PFSK-1 (cell line): Measurements from ENCODE around the gene ABCG1.

Experiments
- FOXP2 ChIP-seq: optimal IDR thresholded peaks from 2 replicates; pipeline ENCODE3; 2011; ENCODE audit warnings: borderline replicate concordance, control low read depth, inconsistent platforms; ENCODE audit not compliant: insufficient read depth; ENCODE audit errors: extremely low read length, extremely low read depth
- POLR2AphosphoS5 ChIP-seq: IDR thresholded peaks from 2 replicates; pipeline ENCODE4 v1.6.1; 2012; ENCODE audit warnings: low read depth, mild to moderate bottlenecking, control low read depth, low read length, moderate library complexity
- SIN3A ChIP-seq: IDR thresholded peaks from 2 replicates; pipeline ENCODE4 v1.6.1; 2012; ENCODE audit warnings: mild to moderate bottlenecking, low read length, moderate library complexity, borderline replicate concordance; ENCODE audit not compliant: insufficient read depth
- TAF1 ChIP-seq: IDR thresholded peaks from 2 replicates; pipeline ENCODE4 v1.6.1; 2012; ENCODE audit warnings: low read length, control low read depth, borderline replicate concordance; ENCODE audit not compliant: insufficient read depth
- TF ChIP-seq, protein P1 (sequence below), 2 experiments: IDR thresholded peaks; 2 replicates each; pipeline versions ENCODE4 v1.6.1 to v1.8.0; 2011 to 2012; ENCODE audit warnings: low read depth in 2 of 2, low read length in 2 of 2, control low read depth in 1 of 2, inconsistent platforms in 1 of 2, mild to moderate bottlenecking in 1 of 2, moderate library complexity in 1 of 2; ENCODE audit not compliant: insufficient read depth in 1 of 2

ABCG1 gene

DNA sequence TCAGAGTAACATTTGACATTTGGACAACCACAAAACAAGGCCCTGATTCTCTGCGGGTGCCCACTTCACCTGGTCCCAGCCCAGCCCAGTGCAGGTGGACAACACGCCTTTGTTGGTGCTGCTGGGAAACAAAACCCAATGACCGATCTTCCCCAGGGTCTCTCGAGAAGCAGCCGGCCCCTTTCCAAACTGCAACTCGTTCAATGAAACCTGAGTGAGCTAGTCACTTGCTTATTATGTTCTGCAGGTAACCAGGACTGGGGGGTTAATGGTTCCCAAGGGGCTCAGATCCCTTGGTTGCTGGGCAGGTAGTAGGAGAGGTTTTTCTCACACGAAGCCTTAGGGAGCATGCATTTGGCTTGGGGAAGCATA lies 42.9 kb downstream of the ABCG1 start:
- TF ChIP-seq FOXP2 (no peak), POLR2AphosphoS5 (no peak), SIN3A (no peak), TAF1 (no peak)
- TF ChIP-seq, protein P1, sequence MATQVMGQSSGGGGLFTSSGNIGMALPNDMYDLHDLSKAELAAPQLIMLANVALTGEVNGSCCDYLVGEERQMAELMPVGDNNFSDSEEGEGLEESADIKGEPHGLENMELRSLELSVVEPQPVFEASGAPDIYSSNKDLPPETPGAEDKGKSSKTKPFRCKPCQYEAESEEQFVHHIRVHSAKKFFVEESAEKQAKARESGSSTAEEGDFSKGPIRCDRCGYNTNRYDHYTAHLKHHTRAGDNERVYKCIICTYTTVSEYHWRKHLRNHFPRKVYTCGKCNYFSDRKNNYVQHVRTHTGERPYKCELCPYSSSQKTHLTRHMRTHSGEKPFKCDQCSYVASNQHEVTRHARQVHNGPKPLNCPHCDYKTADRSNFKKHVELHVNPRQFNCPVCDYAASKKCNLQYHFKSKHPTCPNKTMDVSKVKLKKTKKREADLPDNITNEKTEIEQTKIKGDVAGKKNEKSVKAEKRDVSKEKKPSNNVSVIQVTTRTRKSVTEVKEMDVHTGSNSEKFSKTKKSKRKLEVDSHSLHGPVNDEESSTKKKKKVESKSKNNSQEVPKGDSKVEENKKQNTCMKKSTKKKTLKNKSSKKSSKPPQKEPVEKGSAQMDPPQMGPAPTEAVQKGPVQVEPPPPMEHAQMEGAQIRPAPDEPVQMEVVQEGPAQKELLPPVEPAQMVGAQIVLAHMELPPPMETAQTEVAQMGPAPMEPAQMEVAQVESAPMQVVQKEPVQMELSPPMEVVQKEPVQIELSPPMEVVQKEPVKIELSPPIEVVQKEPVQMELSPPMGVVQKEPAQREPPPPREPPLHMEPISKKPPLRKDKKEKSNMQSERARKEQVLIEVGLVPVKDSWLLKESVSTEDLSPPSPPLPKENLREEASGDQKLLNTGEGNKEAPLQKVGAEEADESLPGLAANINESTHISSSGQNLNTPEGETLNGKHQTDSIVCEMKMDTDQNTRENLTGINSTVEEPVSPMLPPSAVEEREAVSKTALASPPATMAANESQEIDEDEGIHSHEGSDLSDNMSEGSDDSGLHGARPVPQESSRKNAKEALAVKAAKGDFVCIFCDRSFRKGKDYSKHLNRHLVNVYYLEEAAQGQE (IDR thresholded peaks at IDR 0.05; ENCODE audit: insufficient read depth in 1 of 2, low read depth in 2 of 2, low read length in 2 of 2) = no peak

DNA sequence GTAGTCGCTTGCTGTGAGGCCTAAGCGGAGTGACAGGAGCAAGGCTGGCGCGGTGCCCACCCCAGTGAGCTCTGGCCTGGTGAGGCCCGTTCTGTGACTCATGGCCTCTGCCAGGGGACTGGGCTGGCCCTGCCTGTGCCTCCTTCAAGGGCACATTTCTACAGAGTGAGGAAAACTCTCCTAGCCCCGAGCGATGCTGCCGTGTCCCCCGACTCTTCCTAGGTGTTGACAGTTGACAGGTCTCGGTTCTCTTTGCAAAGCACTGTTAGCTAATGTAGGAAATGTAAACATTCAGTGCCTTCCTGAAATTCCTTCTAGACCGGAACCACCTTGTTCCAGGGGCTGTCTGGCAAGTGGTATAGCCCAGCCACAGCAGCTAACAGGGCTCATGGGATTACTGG lies 43.9 kb downstream of the ABCG1 start:
- TF ChIP-seq TAF1 (no peak), SIN3A (no peak), FOXP2 (no peak)

DNA sequence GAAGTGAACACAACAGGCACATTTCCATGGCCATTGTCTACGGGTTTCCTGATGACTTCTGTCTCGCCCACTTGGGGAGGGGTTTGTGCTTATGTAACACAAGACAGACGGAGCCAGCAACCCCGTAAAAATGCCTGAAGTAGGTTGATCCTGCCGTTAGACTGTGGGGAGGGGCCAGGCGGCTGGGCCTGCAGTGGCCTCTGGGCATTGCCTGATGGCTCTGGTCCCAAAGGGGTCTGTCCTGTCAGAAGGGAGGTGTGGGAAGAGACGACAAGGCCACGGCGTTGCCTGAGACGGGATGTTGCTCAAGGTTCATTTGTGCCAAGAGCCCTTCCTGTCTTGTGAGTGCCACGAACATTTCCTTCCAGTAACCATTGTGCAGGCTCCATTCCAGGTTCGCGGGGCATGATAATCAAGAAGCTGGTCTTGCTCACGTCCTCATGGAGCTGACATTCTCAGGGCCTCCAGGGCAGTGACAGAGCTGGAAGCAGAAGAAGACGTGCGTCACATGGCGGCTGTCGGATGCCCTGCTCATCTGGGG lies 44.7 kb downstream of the ABCG1 start:
- TF ChIP-seq TAF1 = no peak
- TF ChIP-seq FOXP2 = no peak
- TF ChIP-seq, protein P1 (IDR thresholded peaks at IDR 0.05; ENCODE audit: insufficient read depth in 1 of 2, low read depth in 2 of 2, low read length in 2 of 2) = no peak
- no peak for TF ChIP-seq POLR2AphosphoS5
- no peak for TF ChIP-seq SIN3A

DNA sequence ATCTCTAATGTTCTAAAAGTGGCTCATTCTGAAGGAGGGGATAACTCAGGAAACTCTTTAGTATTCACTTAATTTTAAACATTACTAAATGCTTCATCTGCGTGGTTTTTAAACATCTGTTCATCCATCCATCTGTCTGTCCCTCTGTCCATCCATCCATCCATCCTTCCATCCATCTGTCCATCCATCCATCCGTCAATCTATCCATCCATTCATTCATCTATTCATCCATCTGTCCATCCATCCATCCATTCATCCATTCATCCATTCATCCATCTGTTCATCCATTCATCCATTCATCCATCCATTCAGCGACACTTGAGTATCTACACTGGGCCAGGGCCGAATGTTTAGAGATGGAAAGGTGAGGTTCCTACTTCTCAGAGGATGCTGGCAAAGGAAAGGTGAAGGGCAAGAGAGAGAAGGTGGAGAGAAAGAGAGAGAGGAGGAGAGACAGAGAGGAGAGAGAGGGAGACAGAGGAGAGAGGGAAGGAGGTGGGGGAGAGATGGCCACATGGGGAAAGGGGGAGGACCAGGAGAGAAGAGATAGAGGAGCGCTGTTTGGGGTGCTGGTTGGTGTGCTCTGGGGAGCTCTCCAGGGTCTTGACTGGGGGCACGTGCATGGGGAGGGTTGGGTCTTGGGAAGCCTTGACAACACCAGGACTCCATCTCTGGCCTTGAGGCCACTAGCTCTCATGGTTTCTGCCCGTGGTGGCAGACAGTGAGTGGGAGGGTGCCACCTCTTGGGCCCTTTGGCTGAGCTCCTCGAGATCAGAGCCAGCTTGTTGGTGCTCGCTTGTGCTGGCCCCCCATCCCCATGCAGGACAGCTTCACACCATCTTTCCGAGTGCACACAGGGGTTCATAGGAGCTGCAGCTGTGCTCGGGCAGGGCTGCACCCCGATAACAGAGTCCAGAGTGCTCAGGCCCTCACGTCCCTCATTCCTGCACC lies 45.6 kb downstream of the ABCG1 start:
- TF ChIP-seq FOXP2 = no peak
- no peak for TF ChIP-seq SIN3A
- no peak for TF ChIP-seq TAF1
- TF ChIP-seq, protein P1 (IDR thresholded peaks at IDR 0.05; ENCODE audit: insufficient read depth in 1 of 2, low read depth in 2 of 2, low read length in 2 of 2) = no peak
- no peak for TF ChIP-seq POLR2AphosphoS5

DNA sequence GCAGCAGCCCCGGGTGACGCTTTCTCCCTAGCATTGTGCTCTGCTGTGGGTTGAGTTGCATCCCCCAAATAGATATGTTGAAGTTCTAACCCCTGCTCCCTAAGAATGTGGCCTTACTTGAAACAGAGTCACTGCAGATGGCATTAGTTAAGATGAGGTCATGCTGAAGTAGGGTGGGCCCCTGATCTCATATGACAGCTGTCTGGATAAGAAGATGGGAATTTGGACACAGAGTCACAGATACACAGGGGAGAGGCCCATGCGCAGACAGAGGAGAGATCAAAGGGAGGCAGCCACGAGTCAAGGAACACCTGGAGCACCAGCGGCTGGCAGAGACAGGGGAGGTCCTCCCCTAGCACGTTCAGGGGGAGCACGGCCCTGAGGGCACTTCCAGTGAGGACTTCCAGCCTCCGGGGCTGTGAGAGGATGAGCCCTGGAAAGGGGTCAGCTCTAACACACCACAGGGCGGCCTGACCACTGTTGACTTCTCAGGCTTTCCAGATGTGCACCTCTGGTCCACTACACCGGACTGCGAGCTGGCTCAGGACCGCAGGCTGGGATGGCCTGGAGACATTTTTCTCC lies 46.4 kb downstream of the ABCG1 start:
- no peak for TF ChIP-seq SIN3A
- no peak for TF ChIP-seq FOXP2
- TF ChIP-seq, protein P1 (IDR thresholded peaks at IDR 0.05; ENCODE audit: insufficient read depth in 1 of 2, low read depth in 2 of 2, low read length in 2 of 2) = no peak
- no peak for TF ChIP-seq TAF1
- no peak for TF ChIP-seq POLR2AphosphoS5
